Kidney epithelial cell (primary cell): Measurements from ENCODE around the gene RPS19BP1. TPM values are rescaled to one million over a fixed set of nuclear protein-coding genes. Genes with fewer than 3 reads are reported as not detected.

Experiments used
- DNase-seq: peaks from one replicate; pipeline ENCODE4 v3.0.0-alpha.2; 2010; ENCODE audit warnings: low read depth
- H3K27me3 ChIP-seq: 2 replicates; pipeline ENCODE4 v1.6.0; 2011; ENCODE audit warnings: low read length; ENCODE audit not compliant: control insufficient read depth, insufficient read depth
- H3K36me3 ChIP-seq: 2 replicates; pipeline ENCODE4 v1.5.1; 2011; ENCODE audit warnings: low read length; ENCODE audit not compliant: control insufficient read depth, insufficient read depth
- H3K4me3 ChIP-seq: 2 replicates; pipeline ENCODE4 v1.5.1; 2011; ENCODE audit warnings: low read depth, mild to moderate bottlenecking, control low read depth, low read length
- total RNA-seq: library from RNA; depleted of rRNA; stranded (reverse); fragments of >200 nt; gene quantifications from 2 replicates; pipeline ENCODE4 v1.2.3, GENCODE V29; 2015
- TF ChIP-seq, protein P1 (sequence below): IDR thresholded peaks from 2 replicates; pipeline ENCODE4 v1.5.1; 2011; ENCODE audit warnings: mild to moderate bottlenecking, moderate library complexity, low read length, control low read depth, inconsistent platforms; ENCODE audit not compliant: insufficient read depth, poor library complexity, severe bottlenecking

Gene RPS19BP1
- total RNA-seq, 1 donor from 2014 or later, result 121 TPM

- Histone ChIP-seq H3K27me3 (no peaks in the 10 kb centered on the region), H3K4me3 (no peak overlapping the region), H3K36me3 (peaks cover 3% of the 10 kb centered on the region)
- DNase-seq, result no peak
- TF ChIP-seq, protein P1, sequence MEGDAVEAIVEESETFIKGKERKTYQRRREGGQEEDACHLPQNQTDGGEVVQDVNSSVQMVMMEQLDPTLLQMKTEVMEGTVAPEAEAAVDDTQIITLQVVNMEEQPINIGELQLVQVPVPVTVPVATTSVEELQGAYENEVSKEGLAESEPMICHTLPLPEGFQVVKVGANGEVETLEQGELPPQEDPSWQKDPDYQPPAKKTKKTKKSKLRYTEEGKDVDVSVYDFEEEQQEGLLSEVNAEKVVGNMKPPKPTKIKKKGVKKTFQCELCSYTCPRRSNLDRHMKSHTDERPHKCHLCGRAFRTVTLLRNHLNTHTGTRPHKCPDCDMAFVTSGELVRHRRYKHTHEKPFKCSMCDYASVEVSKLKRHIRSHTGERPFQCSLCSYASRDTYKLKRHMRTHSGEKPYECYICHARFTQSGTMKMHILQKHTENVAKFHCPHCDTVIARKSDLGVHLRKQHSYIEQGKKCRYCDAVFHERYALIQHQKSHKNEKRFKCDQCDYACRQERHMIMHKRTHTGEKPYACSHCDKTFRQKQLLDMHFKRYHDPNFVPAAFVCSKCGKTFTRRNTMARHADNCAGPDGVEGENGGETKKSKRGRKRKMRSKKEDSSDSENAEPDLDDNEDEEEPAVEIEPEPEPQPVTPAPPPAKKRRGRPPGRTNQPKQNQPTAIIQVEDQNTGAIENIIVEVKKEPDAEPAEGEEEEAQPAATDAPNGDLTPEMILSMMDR, result no peak
Measured at GRCh38 chr22:39530116-39530515, 2.4 kb downstream of the RPS19BP1 start.

GRCh38 chr22:39529487-39529851, 3.1 kb downstream of the RPS19BP1 start:
- Histone ChIP-seq H3K27me3 (no peaks in the 10 kb centered on the region), H3K36me3 (peaks cover 3% of the 10 kb centered on the region), H3K4me3 (no peak overlapping the region)
- DNase-seq, result no peak
- TF ChIP-seq, protein P1, result no peak

DNA sequence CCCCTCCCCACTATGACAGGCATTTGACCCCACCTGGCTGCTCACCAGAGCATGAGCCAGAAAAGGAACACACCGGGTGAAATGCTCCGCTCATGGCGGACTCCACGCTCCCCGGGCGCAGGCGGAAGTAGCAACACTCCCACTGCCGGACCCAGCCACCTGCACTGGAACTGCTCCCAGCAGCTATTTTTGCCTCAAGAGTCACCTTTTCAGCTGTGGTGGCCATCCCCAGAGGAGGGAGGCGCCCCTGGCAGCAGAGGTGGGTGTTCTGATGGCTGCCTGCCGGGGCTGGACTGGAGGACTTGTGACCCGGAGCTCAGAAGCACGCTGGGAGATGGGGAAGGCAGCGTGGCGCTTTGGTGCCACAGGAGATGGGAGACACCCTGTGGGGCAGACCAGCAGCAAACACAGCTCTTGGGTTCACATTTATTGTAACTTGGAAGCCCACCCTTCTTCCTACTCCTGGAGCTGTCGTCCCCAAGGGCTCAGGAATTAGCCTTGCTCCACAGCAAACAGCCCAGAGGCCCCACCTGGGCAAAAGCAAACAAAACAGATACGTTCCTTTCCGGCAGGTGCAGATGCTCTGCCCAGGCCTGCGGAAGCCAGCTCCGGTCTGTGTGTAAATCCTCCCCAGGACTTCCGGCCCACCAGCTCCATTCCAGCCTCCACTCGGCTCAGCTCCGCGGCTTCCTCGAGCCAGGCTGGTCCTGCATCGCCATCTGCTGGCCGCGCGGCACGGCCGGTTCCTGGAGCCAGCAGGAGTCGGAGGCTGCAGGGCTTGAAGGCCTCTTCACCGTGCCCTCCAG, 3.7 kb downstream of the RPS19BP1 start:
- Histone ChIP-seq H3K4me3 (no peak overlapping the region), H3K27me3 (no peaks in the 10 kb centered on the region), H3K36me3 (peaks cover 5% of the 10 kb centered on the region)
- TF ChIP-seq, protein P1, result peak; percentile 99
- no peak for DNase-seq

DNA sequence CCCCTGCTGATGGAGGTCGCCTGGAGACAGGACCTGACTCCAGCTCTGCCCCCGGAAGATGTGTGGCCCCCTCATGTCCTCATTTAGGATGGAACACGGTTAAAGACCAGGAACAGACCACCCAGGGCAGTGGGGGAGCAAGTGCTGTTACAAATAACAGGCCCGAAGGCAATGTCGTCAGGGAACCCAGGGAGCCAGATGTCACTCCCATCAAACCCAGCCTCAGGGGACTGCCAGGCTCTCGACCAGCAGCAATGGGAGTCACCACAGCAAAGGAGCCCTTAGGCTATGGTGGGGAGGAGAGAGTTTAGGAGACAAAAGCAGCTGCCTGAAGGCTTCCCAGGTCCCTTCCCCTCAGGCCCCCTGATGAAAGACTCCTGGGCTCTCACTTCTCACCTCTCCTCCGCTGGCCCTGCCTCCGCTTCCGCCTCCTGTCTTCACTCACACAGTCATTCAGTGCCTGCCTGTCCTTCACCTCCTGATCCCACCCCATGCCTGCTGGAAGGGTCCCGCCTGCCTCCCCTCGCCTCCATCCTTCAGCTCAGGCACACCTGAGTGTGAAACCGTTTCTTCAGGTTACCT, 4.4 kb downstream of the RPS19BP1 start:
- no peak for DNase-seq
- no peaks in the 10 kb centered on the region for H3K27me3 ChIP-seq
- TF ChIP-seq, protein P1, result no peak
- no peak overlapping the region for H3K4me3 ChIP-seq
- H3K36me3 ChIP-seq, result peaks cover 8% of the 10 kb centered on the region

- no peak for DNase-seq
- Histone ChIP-seq H3K27me3 (no peaks in the 10 kb centered on the region), H3K36me3 (peaks cover 11% of the 10 kb centered on the region), H3K4me3 (no peak overlapping the region)
- TF ChIP-seq, protein P1, result no peak
Measured at GRCh38 chr22:39527481-39527961, 5.0 kb downstream of the RPS19BP1 start.
